GM12891 (cell line): ENCODE measurements around the gene PAEP.

Experiments
- DNase-seq: peaks from one replicate; pipeline ENCODE4 v3.0.0; 2011; ENCODE audit warnings: low spot score; ENCODE audit not compliant: insufficient read length
- FAIRE-seq: peaks from 2 replicates; lab custom pipeline; 2011; peaks lifted over from hg19 to GRCh38; lab: Jason Lieb, UNC
- PAX5 ChIP-seq: IDR thresholded peaks from 2 replicates; pipeline ENCODE4 v1.6.1; 2011; ENCODE audit warnings: low read length, moderate library complexity, mild to moderate bottlenecking; ENCODE audit not compliant: insufficient read depth, severe bottlenecking
- POLR2A ChIP-seq: IDR thresholded peaks from 2 replicates; pipeline ENCODE4 v1.6.1; 2011; ENCODE audit warnings: low read depth, low read length, control low read depth
- POLR2AphosphoS5 ChIP-seq: IDR thresholded peaks from 2 replicates; pipeline ENCODE4 v1.6.1; 2011; ENCODE audit warnings: low read depth, low read length, control low read depth
- POU2F2 ChIP-seq: IDR thresholded peaks from 2 replicates; pipeline ENCODE4 v1.6.1; 2011; ENCODE audit warnings: low read depth, mild to moderate bottlenecking, control low read depth, low read length, moderate library complexity
- SPI1 ChIP-seq: IDR thresholded peaks from 2 replicates; pipeline ENCODE4 v1.6.1; 2011; ENCODE audit warnings: low read depth, low read length, control low read depth
- TAF1 ChIP-seq: IDR thresholded peaks from 2 replicates; pipeline ENCODE4 v1.6.1; 2011; ENCODE audit warnings: low read depth, low read length, control low read depth

Gene PAEP

GRCh38 chr9:135519179-135519971, 42.2 kb upstream of the PAEP start:
- no peak for TF ChIP-seq PAX5
- no peak for TF ChIP-seq POLR2AphosphoS5
- TF ChIP-seq TAF1 = no peak
- TF ChIP-seq POU2F2 = no peak
- no peak for TF ChIP-seq SPI1
- no peak for TF ChIP-seq POLR2A
- FAIRE-seq = no peak
- no peak for DNase-seq

- no peak for DNase-seq
- FAIRE-seq = no peak
- TF ChIP-seq POLR2A (no peak), POU2F2 (no peak), TAF1 (no peak), PAX5 (no peak), POLR2AphosphoS5 (no peak), SPI1 (no peak)
These were observed 40.5 kb upstream of the PAEP start, which contains the start of gene LCN1 for GRCh38 chr9:135520916-135521607. LCN1 (plus strand) TSS chr9:135521440; CDS start chr9:135521498, 58 bp downstream.

DNA sequence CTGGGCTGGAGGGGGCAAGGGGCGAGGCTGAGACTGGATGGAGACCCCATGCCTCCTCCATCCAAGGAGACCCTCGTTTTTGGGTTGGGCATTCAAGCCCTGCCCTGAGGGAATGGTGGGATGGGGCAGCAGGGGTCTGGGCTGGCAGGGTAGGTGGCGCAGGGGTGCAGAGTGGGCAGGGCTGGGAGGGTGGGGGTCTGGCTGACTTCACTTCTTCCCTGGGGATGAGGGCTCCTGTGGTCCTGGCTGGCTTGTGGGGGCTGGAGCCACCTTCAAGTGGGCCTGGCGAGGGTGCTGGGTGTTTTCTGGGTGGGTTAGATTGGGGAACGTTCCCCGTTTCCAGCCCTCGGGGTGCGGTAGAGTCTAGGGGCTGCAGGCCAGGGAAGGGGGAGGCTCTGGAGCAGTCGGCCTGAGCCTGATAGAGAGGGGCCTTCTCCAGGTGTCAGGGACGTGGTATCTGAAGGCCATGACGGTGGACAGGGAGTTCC, 39.9 kb upstream of the PAEP start:
- FAIRE-seq (no peak), DNase-seq (no peak)
- TF ChIP-seq POLR2A = no peak
- TF ChIP-seq TAF1 = no peak
- TF ChIP-seq POU2F2 = no peak
- no peak for TF ChIP-seq PAX5
- TF ChIP-seq SPI1 = no peak
- TF ChIP-seq POLR2AphosphoS5 = no peak

GRCh38 chr9:135522137-135522877, 39.2 kb upstream of the PAEP start:
- no peak for DNase-seq
- FAIRE-seq = no peak
- TF ChIP-seq POLR2AphosphoS5 = no peak
- no peak for TF ChIP-seq PAX5
- TF ChIP-seq POU2F2 = no peak
- TF ChIP-seq SPI1 = no peak

DNA sequence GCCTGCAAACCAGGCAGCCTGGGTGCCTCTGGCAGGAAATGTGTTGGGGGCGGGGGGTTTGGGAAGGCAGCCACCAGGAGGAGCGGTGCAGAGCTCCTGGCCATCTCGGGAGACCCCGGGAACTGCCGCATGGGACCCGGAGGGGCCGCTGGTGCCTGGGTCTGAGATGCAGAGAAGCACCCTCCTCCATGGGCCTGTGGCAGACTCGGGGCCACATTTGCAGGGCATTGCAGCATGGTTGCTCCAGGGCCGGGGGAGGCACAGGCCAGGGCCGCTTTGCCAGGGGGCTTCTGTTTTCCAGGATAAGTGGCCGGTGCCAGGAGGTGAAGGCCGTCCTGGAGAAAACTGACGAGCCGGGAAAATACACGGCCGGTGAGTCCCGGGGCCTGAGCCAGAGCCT, 38.6 kb upstream of the PAEP start:
- TF ChIP-seq POLR2A = no peak
- TF ChIP-seq POU2F2 = no peak
- TF ChIP-seq TAF1 = no peak
- no peak for TF ChIP-seq POLR2AphosphoS5
- TF ChIP-seq SPI1 = no peak
- TF ChIP-seq PAX5 = no peak

GRCh38 chr9:135523521-135524129, 37.9 kb upstream of the PAEP start:
- DNase-seq (no peak), FAIRE-seq (no peak)
- no peak for TF ChIP-seq POU2F2
- TF ChIP-seq POLR2A = no peak
- no peak for TF ChIP-seq TAF1
- no peak for TF ChIP-seq POLR2AphosphoS5
- TF ChIP-seq PAX5 = no peak
- TF ChIP-seq SPI1 = no peak

More for the DNA sequence above, 38.6 kb upstream of the PAEP start:
- FAIRE-seq = no peak
- no peak for DNase-seq

- TF ChIP-seq SPI1 (no peak), POU2F2 (no peak), POLR2AphosphoS5 (no peak)
- DNase-seq = no peak
- no peak for FAIRE-seq
These were observed 37.3 kb upstream of the PAEP start for GRCh38 chr9:135524130-135524861.
